Measurements from ENCODE around the gene CCL21.
"Not testable (repeated sequence)": the region's sequence is repeated elsewhere in the genome, so short reads cannot be mapped to it uniquely, and the experiment has no call there.

CCL21 gene, protein sequence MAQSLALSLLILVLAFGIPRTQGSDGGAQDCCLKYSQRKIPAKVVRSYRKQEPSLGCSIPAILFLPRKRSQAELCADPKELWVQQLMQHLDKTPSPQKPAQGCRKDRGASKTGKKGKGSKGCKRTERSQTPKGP

DNA sequence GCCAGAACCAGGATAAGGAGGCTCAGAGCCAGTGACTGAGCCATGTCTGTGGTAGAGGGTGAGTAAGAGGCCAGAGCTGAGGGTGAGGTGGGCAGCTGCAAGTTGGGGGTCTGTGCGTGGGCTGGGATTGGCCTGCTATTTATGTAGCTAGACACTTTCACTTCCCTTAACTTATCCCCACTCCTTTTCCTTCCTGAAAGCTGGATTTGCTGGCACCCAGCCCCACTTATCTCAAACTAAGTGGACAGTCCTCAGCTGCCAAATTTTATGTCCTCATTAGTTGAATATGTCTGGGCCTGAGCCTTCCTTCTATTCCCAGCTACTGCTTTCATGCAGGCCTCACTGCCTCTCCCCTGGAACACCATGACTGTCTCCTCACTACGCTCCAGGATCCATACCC is at the start of gene CCL21:
TSS of gene CCL21 (minus strand) at position 114 of the 400 bp plus-strand sequence. CDS start at position 44, 70 bp downstream.
- no peak for DNase-seq

DNA sequence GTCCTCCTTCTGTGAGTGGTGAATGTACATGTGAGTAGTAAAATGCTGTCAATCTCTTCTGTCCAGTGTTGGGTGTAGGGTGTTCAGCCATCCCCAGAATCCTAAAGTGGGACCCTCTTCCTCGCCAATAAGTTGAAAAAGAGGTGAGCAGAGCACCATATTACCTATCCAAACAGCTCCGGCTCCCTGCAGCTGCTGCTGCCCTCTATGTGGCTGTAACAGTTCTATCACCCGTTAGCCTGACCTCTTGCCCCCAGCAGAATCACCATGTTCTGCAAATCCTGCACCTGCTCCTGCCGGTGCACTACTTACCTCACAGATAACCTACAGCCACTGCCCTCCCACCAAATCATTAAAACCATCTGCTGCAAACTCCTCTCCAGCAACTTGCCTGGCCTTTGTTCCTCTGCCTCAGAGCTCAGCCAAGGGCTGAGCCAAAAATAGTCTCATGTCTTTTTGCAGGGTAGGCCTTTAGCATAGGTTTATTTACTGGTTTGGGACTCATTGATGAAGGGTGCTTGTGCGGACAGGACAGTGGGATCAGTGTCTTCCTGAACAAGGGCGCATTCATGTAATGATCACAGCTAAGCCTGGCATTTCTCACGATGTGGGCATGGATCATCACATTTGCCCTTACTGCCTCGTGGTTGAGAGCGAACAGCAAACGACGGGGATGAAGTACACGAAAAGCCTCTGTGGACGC is 49.6 kb upstream of the CCL21 start:
- no peak for DNase-seq

GRCh38 chr9:34750320-34750719 is 40.4 kb upstream of the CCL21 start:
- DNase-seq: not testable (repeated sequence)

GRCh38 chr9:34746526-34746925 is 36.6 kb upstream of the CCL21 start:
- DNase-seq: no peak

DNA sequence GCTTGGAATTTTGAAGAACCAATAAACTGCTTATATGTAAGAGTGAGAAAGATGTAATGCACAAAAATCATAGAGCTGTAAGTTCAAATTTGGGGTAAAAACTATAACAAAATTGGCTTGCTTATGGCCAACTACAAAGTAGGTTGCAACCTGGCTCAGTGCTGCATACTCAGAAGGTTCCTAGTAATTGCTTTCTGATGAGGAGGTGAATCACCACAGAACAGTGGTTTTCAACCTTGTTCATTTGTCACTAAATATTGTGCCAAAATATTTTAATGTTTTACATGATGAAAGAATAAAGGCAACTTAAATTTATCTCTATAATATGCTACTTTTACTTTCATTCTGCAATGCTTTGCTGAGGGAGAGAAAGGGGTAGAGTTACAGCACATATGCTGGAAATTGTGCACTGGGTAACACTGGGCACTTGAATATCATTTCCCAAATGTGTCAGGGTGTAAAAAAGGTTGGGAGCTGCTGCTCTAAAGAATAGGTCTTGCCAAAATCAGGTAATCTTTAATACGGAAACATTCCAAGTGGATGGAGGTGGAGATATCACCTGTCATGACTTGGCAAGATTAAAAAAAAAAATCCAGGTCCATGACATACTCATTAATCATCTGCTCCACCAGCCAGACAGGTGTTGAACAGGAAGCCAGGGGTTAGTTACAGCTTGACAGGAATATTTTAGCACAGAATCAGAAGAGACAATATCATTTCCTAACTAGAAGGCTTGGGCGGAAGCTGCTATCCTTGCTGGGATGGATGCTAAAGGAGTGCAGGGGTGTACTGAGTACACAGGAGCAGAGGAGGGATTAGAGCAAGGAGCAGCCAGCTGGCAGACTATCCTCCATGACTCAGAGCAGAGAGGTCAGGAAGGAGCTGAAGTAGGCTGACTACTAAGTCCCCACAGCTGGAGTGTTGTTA is 34.6 kb upstream of the CCL21 start:
- no peak for DNase-seq

GRCh38 chr9:34742710-34743109 is 32.8 kb upstream of the CCL21 start:
- DNase-seq: no peak

- no peak for DNase-seq
Observed at GRCh38 chr9:34741628-34742027, 31.7 kb upstream of the CCL21 start.

DNA sequence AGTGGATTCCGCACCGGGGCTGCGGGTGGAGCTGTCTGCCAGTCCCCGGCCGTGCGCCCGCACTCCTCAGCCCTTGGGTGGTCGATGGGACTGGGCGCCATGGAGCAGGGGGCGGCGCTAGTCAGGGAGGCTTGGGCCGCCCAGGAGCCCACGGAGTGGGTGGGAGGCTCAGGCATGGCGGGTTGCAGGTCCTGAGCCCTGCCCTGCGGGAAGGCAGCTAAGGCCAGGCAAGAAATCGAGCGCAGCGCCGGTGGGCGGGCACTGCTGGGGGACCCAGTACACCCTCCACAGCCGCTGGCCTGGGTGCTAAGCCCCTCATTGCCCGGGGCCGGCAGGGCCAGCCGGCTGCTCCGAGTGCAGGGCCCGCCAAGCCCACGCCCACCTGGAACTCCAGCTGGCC is 30.2 kb upstream of the CCL21 start:
- not testable (repeated sequence) for DNase-seq

DNA sequence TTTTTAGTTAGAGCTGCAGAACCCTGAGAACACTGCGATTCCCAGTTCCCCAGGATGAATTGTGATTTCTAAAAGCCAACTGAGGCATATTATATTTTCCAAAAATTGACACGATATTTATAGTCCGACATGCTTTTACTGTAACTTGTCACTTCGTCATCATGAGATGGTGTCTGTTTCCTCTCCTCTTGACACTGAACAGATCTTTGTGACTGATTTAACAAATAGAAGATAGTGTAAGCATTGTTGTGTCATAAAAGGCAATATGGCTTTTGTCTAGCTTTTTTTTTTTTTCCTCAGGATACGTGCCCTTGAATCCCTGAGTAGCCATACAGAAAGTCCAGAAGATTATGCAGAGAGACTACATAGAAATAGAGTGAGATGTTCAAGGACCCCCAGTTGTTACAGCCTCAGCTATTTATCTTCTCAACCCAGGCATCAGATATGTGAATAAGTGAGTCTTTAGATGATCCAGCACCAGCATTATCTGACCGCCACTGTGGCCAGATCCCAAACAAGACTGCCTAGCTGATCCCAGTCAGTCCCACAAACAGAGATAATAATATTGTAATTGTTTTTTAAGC is 27.8 kb upstream of the CCL21 start:
- no peak for DNase-seq

- DNase-seq: no peak
Observed at GRCh38 chr9:34734720-34735119, 24.8 kb upstream of the CCL21 start.

DNA sequence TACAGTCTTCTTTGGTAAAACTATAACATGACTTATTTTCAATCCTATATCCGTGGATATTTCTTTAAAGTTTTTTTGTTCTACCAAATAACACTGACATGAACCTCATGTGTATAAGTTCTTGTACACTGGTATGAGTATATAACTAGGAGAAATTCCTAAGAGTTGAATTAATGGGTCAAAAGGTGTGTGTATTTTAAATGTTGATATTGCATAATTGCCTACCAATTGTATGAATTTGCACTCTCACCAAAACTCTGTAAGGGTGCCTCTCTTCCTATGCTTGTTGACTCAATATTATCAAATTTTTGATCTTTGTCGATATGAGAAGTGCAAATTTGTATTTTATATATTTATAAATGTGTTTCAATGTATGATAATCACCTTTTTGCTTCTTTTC is 22.9 kb upstream of the CCL21 start:
- no peak for DNase-seq

DNA sequence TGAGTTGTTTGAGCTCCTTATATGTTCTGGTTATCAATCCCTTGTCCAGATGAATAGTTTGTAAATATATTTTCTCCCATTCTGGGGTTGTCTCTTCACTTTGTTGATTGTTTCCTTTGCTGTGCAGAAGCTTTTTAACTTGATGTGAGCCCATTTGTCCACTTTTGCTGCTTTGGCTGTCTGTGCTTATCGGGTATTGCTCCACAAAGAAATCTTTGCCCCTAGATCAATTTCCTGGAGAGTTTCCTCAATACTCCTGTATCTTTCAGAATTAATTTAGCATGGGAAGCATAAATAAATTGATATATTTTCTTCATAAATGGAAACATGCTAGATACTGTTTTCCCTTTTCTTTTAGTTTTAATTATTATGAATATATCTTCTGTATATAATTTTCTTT is 22.5 kb upstream of the CCL21 start:
- DNase-seq: no peak

DNA sequence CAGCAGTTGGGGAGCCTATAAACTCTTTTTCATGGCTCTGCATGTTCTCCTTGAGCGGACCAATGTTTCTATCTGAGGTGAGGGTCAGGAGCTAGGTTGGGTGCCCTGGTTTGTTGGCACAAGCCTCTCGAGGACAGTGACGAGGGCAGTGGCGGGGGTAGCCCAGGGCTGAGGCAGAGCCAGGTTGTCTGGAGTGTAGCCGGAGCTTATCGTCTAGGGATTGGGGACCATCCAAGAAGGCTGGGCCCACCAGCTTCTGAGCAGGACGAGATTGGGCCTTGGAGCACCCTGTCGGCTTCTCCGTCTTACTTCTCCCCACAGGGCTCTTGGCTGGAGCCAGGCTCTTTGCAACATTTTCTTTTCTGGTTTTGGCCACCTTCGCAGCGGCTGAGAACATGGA is 13.2 kb upstream of the CCL21 start:
- no peak for DNase-seq

DNA sequence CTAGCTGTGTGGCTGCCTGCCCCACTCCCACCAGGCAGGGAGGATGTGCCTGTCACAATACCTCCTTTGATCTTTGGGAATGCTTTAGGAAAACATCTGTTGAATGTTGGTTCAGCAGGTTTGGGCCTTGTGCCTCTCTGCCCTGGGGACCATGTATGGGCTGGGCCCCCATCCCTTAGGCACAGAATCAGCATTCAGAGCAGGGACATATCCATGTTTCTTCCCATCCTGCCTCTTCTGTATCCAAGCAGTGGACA is 9.8 kb upstream of the CCL21 start:
- not testable (repeated sequence) for DNase-seq

DNA sequence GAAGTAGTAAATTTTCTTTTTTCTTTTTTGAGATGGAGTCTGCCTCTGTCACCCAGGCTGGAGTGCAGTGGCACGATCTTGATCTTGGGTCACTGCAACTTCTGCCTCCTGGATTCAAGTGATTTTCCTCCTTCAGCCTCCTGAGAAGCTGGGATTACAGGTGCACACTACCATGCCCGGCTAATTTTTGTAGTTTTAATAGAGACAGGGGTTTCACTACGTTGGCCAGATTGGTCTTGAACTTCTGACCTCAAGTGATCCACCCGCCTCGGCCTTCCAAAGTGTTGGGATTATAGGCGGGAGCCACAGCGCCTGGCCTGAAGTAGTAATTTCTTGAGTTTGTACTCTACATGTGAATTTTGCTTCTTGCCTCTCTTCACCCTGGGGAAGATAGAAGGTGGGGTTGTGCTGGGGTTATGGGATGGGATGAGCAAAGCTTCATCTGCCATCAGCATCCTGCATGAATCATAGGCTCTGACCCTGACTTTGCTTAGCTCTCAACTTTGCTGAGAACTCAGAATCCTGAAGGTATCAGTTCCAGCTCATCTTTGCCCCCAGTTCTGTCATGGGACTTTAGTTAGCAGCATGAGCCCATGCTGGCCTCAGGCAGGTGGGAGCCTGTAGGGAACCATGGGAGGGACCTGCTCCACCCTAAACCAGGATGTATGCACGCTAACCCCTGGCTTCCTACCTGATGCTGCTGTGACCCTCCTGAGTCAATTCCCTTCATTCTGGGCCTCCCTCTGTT is 9.3 kb upstream of the CCL21 start:
- DNase-seq: no peak

DNA sequence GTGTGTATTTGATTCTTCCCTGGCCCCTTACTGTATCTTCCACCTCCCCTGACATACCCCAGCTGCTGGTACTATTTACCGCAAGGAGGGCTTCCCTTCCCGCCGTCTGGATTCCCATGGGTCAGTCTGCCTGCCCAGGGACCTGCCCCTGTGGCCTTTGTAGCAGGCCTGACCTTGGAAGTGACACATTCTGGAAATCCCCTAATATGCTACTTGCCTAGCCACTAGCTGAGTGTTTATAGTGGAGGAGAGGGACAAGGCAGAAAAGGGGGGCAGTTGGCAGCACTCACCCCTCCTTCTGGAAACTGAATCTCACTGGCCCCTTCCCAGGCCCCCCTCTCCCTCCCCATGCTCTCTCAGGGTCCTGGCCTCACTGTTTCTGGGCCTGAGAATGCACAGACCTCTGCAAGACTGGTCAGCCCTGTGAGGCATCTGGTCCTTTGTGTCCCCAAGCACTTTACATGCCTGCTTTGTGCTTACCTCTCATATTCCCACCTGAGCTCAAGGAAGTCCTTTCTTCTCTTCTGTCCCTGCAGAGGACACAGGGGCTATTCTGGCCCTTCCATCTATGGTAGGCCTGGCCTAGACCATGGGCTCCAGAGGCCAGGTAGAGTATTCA is 8.2 kb upstream of the CCL21 start:
- DNase-seq: no peak

- DNase-seq: no peak
Observed at GRCh38 chr9:34716711-34717110, 6.8 kb upstream of the CCL21 start.

DNA sequence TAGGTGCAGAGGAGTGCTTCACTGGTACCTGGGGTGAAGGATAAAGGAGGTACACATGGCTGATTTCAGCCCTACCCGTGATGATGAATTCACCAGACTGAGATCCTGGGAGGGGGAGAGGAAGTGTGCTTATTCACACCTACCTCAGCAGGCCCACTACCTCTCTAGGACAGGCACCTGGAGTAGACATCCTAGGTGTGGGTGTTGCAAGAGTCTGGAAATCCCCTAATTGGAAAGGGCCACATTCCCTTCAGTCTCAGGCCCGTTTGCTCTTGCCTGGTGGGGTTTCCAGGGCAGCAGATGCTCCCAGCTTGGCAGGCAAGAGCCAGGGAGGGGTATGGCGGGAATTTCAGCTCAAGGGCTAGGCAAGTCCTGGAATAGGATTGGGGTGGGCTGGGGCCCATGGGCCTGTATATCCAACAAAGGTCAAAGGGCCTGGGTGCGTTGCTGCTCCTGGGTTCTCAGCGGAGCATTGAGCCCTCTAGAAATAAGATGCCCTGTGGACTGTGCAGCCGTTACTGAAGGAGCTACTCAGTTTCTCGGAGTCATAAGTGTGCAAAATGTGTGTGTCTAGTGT is 5.8 kb upstream of the CCL21 start:
- DNase-seq: no peak

GRCh38 chr9:34714007-34714406 is 4.1 kb upstream of the CCL21 start:
- no peak for DNase-seq

- no peak for DNase-seq
Observed at GRCh38 chr9:34712140-34712539, 2.2 kb upstream of the CCL21 start.

GRCh38 chr9:34709196-34709978 is 549 bp downstream of the CCL21 start:
- DNase-seq: no peak
